NCI-H1417 treated with DMSO at 0.1 percent for 48 hours (cell line): Measurements from ENCODE around the gene TGFBI.
"Not testable (repeated sequence)": the region's sequence is repeated elsewhere in the genome, so short reads cannot be mapped to it uniquely, and the experiment has no call there.

Experiments used
- DNase-seq: peaks from one replicate; lab custom pipeline; 2025; lab: John Stamatoyannopoulos, UW

The TGFBI gene

DNA sequence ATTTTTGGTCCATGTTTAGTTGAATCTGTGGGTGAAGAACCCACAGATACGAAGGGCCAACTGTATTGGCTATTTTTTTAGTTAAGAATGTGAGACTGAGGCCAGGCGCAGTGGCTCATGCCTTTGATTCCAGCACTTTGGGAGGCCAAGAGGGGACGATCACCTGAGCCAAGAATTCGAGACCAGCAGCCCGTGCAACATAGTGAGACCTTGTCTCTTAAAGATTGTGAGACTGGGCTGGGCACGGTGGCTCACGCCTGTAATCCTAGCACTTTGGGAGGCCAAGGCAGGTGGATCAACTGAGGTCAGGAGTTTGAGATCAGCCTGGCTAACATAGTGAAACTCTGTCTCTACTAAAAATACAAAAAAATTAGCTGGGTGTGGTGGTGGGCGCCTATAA is 16.2 kb downstream of the TGFBI start:
- DNase-seq = not testable (repeated sequence)

DNA sequence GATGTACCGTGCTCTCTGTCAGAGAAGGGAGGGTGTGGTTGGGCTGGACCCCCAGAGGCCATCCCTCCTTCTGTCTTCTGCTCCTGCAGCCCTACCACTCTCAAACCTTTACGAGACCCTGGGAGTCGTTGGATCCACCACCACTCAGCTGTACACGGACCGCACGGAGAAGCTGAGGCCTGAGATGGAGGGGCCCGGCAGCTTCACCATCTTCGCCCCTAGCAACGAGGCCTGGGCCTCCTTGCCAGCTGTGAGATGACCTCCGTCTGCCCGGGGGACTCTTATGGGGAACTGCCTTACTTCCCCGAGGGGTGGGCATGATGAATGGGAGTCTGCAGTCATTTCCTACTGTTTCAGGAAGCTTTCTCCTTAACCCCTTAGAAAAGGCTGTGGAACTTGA is 17.5 kb downstream of the TGFBI start:
- DNase-seq = no peak

DNA sequence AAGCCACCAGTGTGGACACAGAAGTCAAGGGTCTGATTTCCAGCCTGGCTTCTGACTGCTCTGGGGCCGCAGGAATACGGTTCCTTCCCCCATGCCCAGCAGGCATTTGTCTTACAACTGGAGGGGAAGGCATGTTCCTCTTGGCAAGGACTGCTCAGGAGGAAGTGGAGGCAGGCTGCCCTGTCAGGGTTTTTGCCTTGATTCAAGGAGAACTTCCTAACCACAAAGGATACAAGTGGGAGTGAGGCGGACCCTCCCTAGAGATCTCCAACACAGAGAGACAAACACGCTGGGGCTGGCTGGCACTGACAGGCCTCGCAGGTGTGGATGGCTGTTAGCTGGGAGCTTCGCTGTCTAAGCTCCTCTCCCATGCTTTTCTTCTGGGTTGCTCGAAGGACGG is 19.1 kb downstream of the TGFBI start:
- DNase-seq = no peak

DNA sequence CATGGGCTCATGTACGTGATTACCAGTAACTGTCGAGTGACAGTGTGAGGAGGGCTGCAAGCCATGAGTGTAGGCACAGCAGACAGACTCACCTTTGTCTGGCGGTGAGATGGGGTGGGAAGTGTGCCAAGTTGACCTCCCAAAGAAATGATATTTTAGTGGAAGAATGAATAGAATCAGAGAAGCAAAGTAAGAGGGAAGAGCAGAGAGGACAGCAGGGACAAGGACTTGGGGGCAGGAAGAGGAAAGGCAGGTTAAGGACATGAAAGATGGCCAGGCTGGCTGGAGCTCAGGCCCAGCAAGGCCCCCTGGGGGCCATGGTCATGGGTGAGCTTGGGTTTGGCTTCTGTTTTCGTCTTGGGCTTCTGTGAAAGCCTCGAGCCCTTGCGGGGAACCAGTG is 20.2 kb downstream of the TGFBI start:
- DNase-seq = no peak

DNA sequence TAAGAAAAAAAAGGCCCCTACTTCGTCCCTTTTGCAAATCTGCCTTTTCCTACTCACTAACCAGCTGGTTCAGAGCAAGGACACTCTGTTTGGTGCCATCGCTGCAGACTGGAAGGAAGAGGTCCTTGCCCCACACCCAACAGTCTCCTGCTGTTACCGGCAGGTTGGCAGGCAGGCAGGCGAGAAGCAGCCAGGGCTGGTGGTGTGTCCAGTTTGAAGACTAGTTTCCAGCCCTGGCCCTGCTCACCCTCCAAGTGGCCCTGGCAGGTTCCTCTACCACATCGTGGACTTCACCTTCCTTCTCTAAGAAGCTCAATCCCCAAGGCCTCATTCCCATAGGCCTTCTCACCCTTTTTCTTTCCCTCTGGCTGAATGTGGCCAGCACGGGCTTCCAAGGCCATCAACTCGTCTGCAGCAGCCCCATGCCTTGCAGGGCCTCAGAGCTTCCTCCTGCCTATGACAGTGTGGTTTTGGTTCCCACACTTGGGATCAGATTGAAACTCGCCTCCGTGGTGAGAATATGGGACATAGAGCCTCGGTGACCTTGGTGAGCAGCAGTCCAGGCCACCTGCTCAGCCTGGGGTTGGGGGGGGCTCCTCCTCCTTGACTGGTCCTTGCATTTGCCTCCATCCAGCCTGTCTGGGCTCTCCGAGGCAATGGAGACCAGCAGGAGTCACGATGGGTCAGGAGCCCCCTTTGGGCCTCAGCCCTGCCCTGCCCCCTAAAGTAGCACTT is 22.9 kb downstream of the TGFBI start:
- no peak for DNase-seq

DNA sequence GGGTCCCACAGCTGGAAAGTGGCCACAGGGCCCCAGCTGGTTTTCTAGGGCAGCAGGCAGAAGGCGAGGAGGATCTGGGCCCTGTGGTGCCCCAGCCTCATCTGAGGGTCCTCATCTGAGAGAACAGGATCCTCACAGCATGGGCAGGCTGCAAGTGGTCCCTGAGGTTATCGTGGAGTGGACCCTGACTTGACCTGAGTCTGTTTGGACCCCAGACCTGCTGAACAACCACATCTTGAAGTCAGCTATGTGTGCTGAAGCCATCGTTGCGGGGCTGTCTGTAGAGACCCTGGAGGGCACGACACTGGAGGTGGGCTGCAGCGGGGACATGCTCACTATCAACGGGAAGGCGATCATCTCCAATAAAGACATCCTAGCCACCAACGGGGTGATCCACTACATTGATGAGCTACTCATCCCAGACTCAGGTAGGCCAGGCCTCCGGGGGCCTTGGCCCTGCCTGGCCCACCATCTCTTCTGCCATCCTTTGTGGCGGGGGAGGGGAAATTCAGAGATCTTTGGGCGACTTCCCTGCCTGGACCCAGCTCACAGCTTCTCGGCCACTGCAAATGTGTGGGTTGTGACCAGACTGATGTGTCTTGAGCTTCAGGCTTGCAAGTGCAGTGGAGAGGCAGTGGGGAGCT is 24.0 kb downstream of the TGFBI start:
- no peak for DNase-seq

- no peak for DNase-seq
Measured at GRCh38 chr5:136053336-136054141, 24.8 kb downstream of the TGFBI start.

DNA sequence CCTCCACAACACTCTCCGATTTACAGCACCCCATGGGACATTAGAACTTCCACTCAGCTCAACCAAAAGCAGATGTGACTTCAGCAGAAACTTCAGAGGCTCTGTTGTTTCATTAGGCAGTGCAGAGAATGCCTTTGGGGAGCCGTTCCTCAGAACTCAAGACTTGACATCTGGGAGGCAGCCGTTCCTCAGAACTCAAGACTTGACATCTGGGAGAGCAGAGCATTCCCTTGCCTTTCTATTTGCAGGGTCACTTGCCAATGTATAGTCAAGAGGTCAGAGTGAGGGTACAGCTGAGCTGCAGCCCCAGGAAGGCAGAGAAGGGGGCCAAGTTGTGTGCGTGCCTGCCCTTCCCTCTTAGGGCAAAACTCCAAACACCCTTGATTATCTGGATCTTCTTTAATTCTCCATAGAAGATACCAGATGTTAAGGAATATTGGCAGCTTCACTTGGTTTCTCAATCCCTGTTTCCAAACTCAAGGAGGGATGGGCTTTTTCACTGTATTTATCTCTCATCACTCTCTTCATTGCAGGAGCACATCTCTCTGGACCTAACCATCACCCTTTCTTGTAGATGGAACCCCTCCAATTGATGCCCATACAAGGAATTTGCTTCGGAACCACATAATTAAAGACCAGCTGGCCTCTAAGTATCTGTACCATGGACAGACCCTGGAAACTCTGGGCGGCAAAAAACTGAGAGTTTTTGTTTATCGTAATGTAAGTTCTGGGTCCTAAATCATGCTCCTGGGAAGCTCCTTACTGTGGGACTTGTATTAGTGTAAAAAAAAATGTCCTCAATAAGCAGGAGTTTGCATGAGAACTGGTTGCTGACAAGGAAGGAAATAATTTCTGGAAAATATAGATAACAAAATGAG is 25.6 kb downstream of the TGFBI start:
- DNase-seq = no peak

GRCh38 chr5:136055612-136056309 is 27.0 kb downstream of the TGFBI start:
- no peak for DNase-seq

- DNase-seq = no peak
Measured at GRCh38 chr5:136056336-136056735, 27.5 kb downstream of the TGFBI start.

- DNase-seq = no peak
Measured at GRCh38 chr5:136056771-136057335, 28.1 kb downstream of the TGFBI start.

DNA sequence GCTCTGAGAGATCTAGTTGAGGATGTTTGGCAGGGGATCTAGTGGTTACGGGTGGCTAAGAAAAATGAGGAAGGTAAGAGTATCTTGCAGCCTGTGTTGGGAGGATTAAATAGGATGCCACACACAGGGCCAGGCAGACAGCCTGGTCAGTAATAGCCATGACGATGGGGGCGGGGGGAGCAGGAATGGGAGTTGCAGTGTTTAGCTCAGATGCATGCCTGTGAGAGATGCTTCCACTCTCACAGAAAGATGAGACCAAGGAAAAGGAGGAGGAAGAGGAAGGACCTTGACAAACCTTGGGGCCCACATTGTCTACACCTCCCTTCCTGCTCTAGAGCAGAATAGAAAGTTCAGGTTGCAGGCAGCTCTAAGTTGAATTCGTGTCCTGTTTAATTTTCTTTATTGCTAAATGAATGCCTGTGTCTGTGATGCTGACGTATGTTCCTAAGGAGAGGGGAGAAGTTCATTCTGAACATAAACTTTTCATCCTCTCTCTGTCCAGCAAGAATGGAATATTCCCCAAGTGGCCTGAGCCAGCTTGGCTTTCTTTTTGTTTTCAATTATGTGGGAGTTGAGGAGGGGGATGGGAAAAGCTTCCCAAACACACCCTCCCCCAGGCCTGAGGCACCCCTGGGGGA is 28.7 kb downstream of the TGFBI start:
- DNase-seq = no peak

GRCh38 chr5:136058039-136058971 is 29.5 kb downstream of the TGFBI start:
- DNase-seq = no peak

DNA sequence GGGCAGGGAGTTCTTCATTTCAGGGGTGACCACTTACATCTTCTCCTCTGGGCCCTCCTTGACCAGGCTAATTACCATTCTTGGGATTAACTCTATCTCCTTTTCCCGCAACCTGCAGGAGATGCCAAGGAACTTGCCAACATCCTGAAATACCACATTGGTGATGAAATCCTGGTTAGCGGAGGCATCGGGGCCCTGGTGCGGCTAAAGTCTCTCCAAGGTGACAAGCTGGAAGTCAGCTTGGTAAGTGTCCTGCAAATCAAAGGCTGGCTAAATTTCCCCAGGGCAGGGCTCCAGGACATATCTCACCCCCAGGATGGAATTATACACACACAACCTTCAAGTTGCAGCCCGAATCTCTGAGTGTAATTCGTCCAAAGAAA is 30.2 kb downstream of the TGFBI start:
- no peak for DNase-seq

GRCh38 chr5:136060963-136061362 is 32.2 kb downstream of the TGFBI start:
- no peak for DNase-seq

GRCh38 chr5:136061630-136062365 is 33.0 kb downstream of the TGFBI start:
- no peak for DNase-seq

DNA sequence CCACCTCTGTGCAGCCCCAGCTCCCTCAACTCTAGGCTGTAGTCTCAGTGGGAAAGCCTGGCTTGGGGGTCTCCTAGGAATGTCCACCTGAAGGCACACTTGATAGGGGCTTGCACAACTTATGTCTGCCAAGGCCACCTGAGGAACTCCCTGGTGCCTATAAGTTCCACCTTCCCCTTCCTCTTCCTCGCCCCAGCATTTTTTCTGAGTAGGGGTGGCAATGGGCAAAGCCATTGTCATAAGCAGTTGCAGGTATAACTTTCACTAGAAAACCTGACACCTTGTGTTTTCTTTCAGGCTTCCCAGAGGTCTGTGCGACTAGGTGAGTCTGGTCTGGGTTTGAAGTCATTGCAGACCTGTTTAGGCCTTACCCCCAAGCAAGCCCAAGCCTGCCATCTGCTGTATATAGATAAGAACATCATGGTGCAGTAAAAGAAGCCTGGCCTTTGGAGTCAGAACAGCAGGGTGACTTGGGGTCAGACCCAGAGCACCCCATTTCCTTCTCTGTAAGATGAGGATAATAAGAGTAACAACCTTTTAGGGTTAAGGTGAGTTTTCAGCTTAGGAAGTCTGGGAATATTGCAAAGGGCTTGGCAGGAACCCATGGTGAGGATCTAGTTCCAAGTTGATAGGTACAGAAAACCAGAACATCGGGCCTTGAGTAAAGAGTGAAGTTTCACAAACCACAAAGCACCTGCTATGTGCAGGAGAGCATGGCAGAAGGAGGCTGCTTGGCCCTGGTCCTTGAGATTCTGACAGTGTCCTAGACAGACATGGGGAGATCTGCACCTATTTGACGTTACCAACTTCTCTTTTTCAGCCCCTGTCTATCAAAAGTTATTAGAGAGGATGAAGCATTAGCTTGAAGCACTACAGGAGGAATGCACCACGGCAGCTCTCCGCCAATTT is 33.8 kb downstream of the TGFBI start:
- no peak for DNase-seq
